ENCODE data around the gene RPL3.

RPL3 gene

DNA sequence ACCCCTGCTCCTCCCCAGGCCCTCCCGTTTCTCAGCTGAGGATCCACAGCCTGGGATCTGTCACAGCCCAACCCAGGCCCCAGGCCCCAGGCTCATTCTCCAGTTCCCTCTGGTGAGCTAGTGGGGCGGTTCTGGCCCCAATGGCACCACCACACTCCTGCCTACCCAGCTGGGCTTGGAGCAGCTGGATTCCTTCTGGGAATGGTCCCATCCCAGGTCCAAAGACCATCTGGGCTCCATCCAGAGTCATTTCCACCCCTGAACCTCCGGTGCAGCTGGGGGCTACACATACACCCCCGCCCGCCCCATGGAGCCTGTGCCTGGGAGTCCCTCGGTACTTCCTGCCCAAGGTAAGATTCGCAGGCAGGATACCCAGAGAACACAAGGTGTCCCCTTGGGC, 39.2 kb downstream of the RPL3 start:
- DNase-seq = no peak

- DNase-seq = no peak
Measured at GRCh38 chr22:39279170-39279850, 40.1 kb downstream of the RPL3 start.

DNA sequence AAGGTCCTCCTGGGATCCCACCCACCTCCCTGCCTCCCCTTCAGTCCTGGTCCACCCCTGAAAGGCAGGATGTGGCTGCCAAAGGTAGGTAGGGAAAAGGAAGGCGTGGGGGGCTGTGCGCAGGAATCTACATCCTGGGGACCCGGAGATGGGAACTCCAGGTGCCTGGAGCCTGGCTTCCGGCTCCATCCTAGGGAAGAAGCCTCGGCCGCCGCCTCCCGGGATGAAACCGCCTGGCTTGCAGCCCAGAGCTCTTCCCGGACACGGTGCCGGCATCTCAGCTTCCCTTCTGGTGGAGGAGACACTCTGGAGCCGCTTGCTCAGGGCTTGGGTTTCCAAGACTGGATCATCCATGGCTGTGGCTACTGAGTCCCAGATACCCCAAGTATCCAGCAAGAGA, 41.4 kb downstream of the RPL3 start:
- DNase-seq = no peak

- no peak for DNase-seq
Measured at GRCh38 chr22:39277142-39277607, 42.2 kb downstream of the RPL3 start.

DNA sequence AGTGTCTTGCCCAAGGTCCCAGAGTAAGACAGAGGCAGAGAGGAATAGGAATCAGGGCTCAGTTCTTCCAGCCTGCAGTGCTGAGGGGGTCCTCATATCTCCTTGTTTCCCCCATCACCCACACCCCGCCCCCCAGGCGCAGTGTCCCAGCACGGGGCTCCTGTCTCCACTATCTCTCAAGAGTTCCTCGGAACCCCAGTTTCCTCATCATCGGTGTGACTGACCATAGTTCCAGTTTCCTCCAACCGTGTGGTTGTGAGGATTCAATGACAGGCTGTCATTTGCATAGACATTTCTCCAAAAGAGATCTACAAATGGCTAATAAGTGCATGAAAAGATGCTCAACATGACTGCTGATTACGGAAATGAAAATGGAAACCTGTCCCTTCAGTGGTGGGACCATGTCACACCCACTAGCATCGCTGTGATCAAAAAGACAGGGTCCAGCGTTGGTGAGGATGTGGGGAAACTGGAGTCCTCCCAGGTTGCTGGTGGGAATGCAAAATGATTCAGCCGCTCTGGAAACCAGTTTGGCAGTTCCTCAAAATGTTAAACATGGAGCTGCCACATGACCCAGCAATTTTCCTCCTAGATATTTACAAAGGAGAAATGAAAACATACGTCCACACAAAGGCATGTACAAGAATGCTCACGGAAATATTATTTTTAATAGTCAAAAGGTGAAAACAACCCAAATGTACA, 42.8 kb downstream of the RPL3 start:
- no peak for DNase-seq

DNA sequence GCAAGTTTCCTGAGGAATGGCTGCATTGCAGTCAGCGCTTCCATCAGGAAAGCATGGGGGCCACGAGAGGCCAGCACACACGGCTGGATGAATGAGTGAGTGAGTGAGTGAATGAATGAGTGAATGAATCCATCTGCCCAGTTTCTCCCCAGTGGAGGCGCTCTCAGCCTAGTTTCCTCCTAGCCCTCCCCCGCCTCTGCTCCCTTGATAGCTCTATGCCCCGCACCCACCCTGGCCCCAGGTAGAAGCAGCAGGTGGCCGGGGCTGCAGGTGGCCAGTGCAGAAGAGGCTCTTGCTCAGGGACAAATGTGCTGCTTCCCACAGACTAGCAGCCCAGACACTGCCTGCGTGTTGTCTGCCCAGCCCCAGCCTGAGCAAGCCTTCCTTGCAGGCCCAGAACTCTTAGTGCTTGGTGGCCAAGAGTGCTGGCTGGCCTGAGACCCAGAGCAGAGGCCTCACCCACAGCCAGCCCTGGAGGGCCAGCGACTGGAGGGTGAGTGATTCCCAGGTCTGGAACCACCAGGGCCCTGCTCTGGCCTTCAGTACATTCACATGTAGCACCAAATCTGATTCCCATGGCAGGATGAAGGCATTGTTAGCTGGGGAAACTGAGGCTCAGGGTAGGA, 43.5 kb downstream of the RPL3 start:
- DNase-seq = no peak

- no peak for DNase-seq
Measured at GRCh38 chr22:39273950-39274887, 45.2 kb downstream of the RPL3 start.

GRCh38 chr22:39270792-39271191, 48.6 kb downstream of the RPL3 start:
- DNase-seq = no peak

DNA sequence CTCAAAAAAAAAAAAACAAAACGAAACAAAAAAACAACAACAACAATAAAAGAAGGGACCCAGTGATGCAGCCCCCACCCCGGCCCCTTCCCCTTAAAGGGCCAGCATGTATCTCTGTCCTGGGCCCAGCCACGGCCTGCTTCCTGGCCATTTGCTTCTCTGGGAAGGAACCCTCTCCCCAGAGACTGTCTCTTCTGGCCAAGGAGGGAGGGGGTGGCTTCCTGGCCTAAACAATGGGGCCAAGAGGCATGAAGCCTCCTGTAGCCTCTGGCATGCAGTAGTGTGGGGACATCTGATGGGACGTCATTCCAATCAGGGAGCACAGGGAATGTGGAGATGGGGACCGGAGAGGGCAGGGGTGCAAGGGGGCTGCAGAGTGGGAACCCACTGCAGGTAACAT, 49.1 kb downstream of the RPL3 start:
- no peak for DNase-seq

DNA sequence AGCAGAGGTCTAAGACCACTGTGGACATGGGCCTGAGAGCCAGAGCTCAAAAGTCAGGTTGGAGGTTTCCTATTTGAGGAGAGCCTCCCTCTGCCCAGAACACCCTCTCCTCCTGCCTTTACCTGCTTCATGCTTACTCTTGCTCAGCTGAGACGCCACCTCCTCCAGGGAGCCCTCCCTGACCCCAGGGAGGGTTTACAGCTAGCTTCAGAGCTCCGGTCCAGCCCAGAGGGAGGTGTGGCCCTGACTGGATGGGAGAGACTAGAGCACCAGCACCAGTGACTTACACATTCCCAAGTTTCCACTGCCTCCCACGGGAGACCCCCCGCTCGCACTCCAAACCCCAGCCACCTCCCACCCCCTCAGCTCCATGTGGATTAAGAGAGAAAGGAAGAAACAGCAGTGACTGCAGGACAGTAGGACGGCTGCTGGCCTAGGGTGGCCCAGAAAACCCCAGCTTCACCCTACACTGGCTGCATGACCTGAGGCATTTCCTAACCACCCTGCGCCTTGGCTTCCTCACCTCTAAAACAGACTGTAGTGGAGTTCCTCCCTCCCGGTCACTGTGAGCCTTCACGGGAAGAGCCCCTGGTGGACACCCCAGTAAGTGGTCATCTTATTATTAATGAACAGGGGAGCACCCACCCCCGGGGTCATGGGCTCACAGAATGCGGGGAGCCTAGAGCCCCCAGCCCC, 50.2 kb downstream of the RPL3 start:
- no peak for DNase-seq

GRCh38 chr22:39268645-39269044, 50.8 kb downstream of the RPL3 start:
- no peak for DNase-seq

DNA sequence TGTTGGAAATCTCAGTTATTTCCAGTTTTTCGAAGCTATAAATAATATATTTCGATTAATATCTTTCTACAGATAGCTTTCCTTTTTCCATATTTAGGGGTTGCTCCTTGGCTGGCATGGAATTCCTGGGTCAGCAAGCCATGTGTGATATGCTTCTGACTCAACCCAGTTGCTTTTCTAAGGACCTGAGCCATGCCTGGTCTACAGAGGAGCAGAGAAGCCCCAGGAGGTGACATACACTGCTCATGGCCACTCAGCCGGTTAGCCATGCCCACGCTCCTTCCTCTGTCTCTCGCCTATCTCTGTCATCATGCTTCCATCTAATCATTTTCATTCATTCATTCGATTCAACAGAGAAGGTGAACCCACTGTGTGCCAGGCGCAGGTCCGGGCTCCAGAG, 51.4 kb downstream of the RPL3 start:
- DNase-seq = no peak

GRCh38 chr22:39266398-39267030, 52.9 kb downstream of the RPL3 start:
- DNase-seq = peak; percentile 76

GRCh38 chr22:39265143-39265886, 54.1 kb downstream of the RPL3 start:
- no peak for DNase-seq

GRCh38 chr22:39264349-39265038, 54.9 kb downstream of the RPL3 start:
- no peak for DNase-seq

DNA sequence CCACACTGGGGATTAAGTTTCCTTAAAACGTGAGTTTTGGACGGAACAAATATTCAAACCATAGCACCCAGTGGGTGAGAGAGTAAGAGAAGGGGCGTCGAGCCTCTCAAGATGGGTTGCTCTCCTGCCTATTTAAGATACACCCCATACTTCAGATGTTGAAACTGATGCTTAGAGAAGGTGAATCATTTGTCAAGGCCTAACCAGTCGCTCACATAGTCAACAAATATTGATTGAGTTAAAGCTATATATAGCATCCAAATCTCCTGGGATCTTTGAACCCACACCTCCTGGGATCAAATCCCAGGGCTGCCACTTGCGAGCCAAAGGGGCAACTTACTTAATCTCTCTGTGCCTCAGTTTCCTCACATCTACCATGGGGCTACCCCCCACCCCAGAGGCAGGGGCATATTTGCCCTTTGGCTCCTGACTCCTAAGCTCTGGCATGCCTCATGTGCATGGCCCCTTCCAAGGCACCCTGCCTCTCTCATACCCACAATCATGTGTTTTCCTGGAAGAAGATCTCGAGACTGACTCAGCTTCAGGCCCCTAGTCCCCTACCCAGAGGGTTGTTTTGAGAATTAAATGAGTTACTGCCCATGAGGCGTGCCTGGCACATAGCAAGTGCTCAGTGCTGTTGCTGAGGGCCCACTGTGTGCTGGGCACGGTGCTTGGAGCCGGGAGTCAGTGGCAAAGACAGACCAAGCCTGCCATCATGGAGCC, 55.6 kb downstream of the RPL3 start:
- DNase-seq = no peak

Data from activated CD4-positive, alpha-beta T cell treated with anti-CD3 and anti-CD28 coated beads for 48 hours (primary cell).